Upper lobe of left lung (tissue), 4 donors: ENCODE data around the gene STXBP6.

Experiments
- EP300 ChIP-seq, 4 donors: sonication (generic); formaldehyde crosslinking; IDR thresholded peaks; one replicate each; pipeline ENCODE4 v1.5.1; 2017; ENCODE audit warnings: antibody characterized with exemption in 4 of 4, control low read depth in 2 of 4
- POLR2A ChIP-seq, 4 donors: fragments of 450-650 bp; IDR thresholded peaks; one replicate each; pipeline ENCODE4 v1.5.1; 2016 to 2017; ENCODE audit warnings: antibody characterized with exemption in 4 of 4, mild to moderate bottlenecking in 2 of 4
- TF ChIP-seq, protein P1 (sequence below), 6 experiments: fragments of 450-650 bp in 4 of 6; fragments of 200-600 bp in 2 of 6; sonication (generic) in 2 of 6; IDR thresholded peaks; one replicate each; pipeline ENCODE4 v1.5.1; 2016 to 2019; ENCODE audit warnings: antibody characterized with exemption in 6 of 6

DNA sequence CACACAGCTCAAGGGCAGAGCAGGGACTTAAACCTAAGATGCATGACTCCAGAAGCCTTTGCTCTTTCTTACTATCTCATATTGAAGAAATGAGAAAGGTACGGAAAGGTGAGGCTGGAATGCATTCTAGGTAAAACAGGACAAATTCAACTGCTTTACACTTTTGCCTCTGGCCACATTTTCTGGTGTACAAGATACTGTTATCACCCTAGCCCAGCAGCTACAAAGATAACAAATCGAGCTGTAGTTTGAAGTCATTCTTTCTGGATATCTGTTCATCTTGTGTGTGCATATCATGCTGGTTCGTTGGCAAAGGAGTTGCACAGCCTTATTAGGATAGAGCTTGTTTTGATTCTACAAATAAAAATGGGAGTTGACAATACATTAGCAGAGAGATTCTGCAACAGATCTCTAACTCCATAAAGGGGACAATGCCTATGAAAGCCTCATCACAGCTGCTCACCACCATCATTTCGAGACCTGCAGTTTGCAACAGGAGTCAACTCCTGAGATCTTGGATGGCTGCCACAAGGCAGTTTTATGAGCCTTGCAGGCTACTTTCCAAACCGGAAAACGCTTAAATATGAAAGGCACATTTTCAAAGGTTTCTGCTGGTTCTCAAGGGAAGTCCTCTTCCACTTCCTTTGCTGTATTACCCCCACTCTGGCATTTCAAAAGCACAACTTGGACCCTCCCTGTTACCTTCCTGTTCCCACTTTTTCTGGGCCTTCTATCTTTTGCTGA is 64.9 kb downstream of the STXBP6 start:
- TF ChIP-seq POLR2A (IDR thresholded peaks at IDR 0.05) (no peak), EP300 (IDR thresholded peaks at IDR 0.05) (no peak)
- TF ChIP-seq, protein P1, sequence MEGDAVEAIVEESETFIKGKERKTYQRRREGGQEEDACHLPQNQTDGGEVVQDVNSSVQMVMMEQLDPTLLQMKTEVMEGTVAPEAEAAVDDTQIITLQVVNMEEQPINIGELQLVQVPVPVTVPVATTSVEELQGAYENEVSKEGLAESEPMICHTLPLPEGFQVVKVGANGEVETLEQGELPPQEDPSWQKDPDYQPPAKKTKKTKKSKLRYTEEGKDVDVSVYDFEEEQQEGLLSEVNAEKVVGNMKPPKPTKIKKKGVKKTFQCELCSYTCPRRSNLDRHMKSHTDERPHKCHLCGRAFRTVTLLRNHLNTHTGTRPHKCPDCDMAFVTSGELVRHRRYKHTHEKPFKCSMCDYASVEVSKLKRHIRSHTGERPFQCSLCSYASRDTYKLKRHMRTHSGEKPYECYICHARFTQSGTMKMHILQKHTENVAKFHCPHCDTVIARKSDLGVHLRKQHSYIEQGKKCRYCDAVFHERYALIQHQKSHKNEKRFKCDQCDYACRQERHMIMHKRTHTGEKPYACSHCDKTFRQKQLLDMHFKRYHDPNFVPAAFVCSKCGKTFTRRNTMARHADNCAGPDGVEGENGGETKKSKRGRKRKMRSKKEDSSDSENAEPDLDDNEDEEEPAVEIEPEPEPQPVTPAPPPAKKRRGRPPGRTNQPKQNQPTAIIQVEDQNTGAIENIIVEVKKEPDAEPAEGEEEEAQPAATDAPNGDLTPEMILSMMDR (IDR thresholded peaks at IDR 0.05) = no peak
